H9 (cell line): ENCODE measurements around the gene PDE4B. TPM values are rescaled to one million over a fixed set of nuclear protein-coding genes. Genes with fewer than 3 reads are reported as not detected.

Source experiments
- DNase-seq: peaks from one replicate; pipeline ENCODE4 v3.0.0-alpha.2; 2017
- H2AFZ ChIP-seq: one replicate; pipeline ENCODE4 v1.6.1; 2013; ENCODE audit warnings: mild to moderate bottlenecking, low read length, control low read depth, moderate library complexity
- H2AK5ac ChIP-seq: 2 replicates; pipeline ENCODE4 v1.6.1; 2013; ENCODE audit warnings: low read length, control low read depth, mixed read lengths; ENCODE audit not compliant: insufficient read length
- H2BK120ac ChIP-seq: one replicate; pipeline ENCODE4 v1.6.1; 2013; ENCODE audit warnings: low read depth, mild to moderate bottlenecking, low read length, control low read depth, inconsistent platforms; ENCODE audit not compliant: poor library complexity, severe bottlenecking
- H2BK12ac ChIP-seq: 2 replicates; pipeline ENCODE4 v1.6.1; 2013; ENCODE audit warnings: low read length, control low read depth, mixed read lengths, low read depth; ENCODE audit not compliant: insufficient read length
- H2BK15ac ChIP-seq: 2 replicates; pipeline ENCODE4 v1.6.1; 2013; ENCODE audit warnings: low read depth, low read length, control low read depth
- H2BK20ac ChIP-seq: one replicate; pipeline ENCODE4 v1.6.1; 2013; ENCODE audit warnings: low read depth, mild to moderate bottlenecking, low read length, control low read depth, inconsistent platforms; ENCODE audit not compliant: poor library complexity, severe bottlenecking
- H2BK5ac ChIP-seq: 2 replicates; pipeline ENCODE4 v1.6.1; 2013; ENCODE audit warnings: low read length, control low read depth, mixed read lengths; ENCODE audit not compliant: insufficient read length
- H3K14ac ChIP-seq: 2 replicates; pipeline ENCODE4 v1.6.1; 2013; ENCODE audit warnings: low read length, control low read depth; ENCODE audit not compliant: insufficient read depth
- H3K18ac ChIP-seq: 2 replicates; pipeline ENCODE4 v1.6.1; 2013; ENCODE audit warnings: low read depth, mild to moderate bottlenecking, mixed read lengths, low read length, control low read depth; ENCODE audit not compliant: insufficient read length
- H3K23ac ChIP-seq: 2 replicates; pipeline ENCODE4 v1.6.1; 2013; ENCODE audit warnings: low read length, control low read depth, mixed read lengths, low read depth; ENCODE audit not compliant: insufficient read length
- H3K23me2 ChIP-seq: 2 replicates; pipeline ENCODE4 v1.6.1; 2013; ENCODE audit warnings: low read depth, mild to moderate bottlenecking, mixed read lengths, low read length, control low read depth; ENCODE audit not compliant: insufficient read length, poor library complexity, severe bottlenecking
- H3K27ac ChIP-seq: 2 replicates; pipeline ENCODE4 v1.5.1; 2013; ENCODE audit warnings: low read length, control low read depth, mixed read lengths, low read depth; ENCODE audit not compliant: insufficient read length
- H3K27me3 ChIP-seq: 2 replicates; pipeline ENCODE4 v1.6.1; 2013; ENCODE audit warnings: low read length, control low read depth, inconsistent platforms; ENCODE audit not compliant: insufficient read depth
- H3K4ac ChIP-seq: 2 replicates; pipeline ENCODE4 v1.6.1; 2013; ENCODE audit warnings: low read depth, mild to moderate bottlenecking, control low read depth, inconsistent platforms, low read length, moderate library complexity
- H3K4me1 ChIP-seq: 2 replicates; pipeline ENCODE4 v1.6.1; 2013; ENCODE audit warnings: low read length, control low read depth, inconsistent platforms; ENCODE audit not compliant: insufficient read depth
- H3K4me2 ChIP-seq: 2 replicates; pipeline ENCODE4 v1.6.1; 2013; ENCODE audit warnings: low read length, control low read depth, mixed read lengths; ENCODE audit not compliant: insufficient read length, insufficient read depth
- H3K56ac ChIP-seq: 2 replicates; pipeline ENCODE4 v1.6.1; 2013; ENCODE audit warnings: low read depth, mild to moderate bottlenecking, mixed read lengths, low read length, control low read depth; ENCODE audit not compliant: insufficient read length
- H3K79me1 ChIP-seq: 2 replicates; pipeline ENCODE4 v1.6.1; 2013; ENCODE audit warnings: low read depth, mild to moderate bottlenecking, moderate library complexity, low read length, control low read depth, inconsistent platforms; ENCODE audit not compliant: insufficient read depth, poor library complexity, severe bottlenecking
- H3K79me2 ChIP-seq: 2 replicates; pipeline ENCODE4 v1.6.1; 2013; ENCODE audit warnings: low read length, control low read depth, inconsistent platforms; ENCODE audit not compliant: insufficient read depth
- H3K9ac ChIP-seq: 2 replicates; pipeline ENCODE4 v1.6.1; 2013; ENCODE audit warnings: low read length, control low read depth, mixed read lengths; ENCODE audit not compliant: insufficient read length; ENCODE audit errors: extremely low read depth
- H3K9me3 ChIP-seq: one replicate; pipeline ENCODE4 v1.6.1; 2013; ENCODE audit warnings: low read depth, low read length, inconsistent platforms; ENCODE audit not compliant: control insufficient read depth
- H3T11ph ChIP-seq: one replicate; pipeline ENCODE4 v1.6.1; 2013; ENCODE audit warnings: mild to moderate bottlenecking, low read length, control low read depth, inconsistent platforms
- H4K20me1 ChIP-seq: one replicate; pipeline ENCODE4 v1.6.1; 2013; ENCODE audit not compliant: control insufficient read depth, insufficient read length, insufficient read depth
- H4K5ac ChIP-seq: 2 replicates; pipeline ENCODE4 v1.6.1; 2013; ENCODE audit warnings: low read depth, mild to moderate bottlenecking, mixed read lengths, low read length, control low read depth; ENCODE audit not compliant: insufficient read length
- H4K8ac ChIP-seq: replicated peaks from 2 replicates; pipeline ENCODE4 v1.6.1; 2013; ENCODE audit warnings: low read length, control low read depth, mixed read lengths, low read depth; ENCODE audit not compliant: insufficient read length
- H4K91ac ChIP-seq: 2 replicates; pipeline ENCODE4 v1.6.1; 2013; ENCODE audit warnings: low read depth, mild to moderate bottlenecking, moderate library complexity, mixed read lengths, low read length, control low read depth; ENCODE audit not compliant: insufficient read length
- H3K27ac Mint-ChIP-seq, 3 experiments: 2 replicates in 2 of 3; 3 replicates in 1 of 3; pipeline ENCODE4 v1.8.0; 2020 to 2021; ENCODE audit warnings: mixed read lengths in 3 of 3, mild to moderate bottlenecking in 1 of 3, moderate library complexity in 1 of 3
- H3K27me3 Mint-ChIP-seq: 2 replicates; pipeline ENCODE4 v1.8.0; 2021; ENCODE audit warnings: low read depth, mild to moderate bottlenecking, moderate library complexity, mixed read lengths
- H3K36me3 Mint-ChIP-seq, 3 experiments: 2 replicates in 2 of 3; 3 replicates in 1 of 3; pipeline ENCODE4 v1.8.0; 2020 to 2021; ENCODE audit warnings: low read depth in 3 of 3, mixed read lengths in 3 of 3; ENCODE audit not compliant: insufficient read depth in 1 of 3
- H3K4me1 Mint-ChIP-seq, 2 experiments: 2 replicates each; pipeline ENCODE4 v1.8.0; 2020; ENCODE audit warnings: mixed read lengths in 2 of 2
- H3K4me3 Mint-ChIP-seq, 2 experiments: 2 replicates in 1 of 2; 3 replicates in 1 of 2; pipeline ENCODE4 v1.8.0; 2020 to 2021; ENCODE audit warnings: mild to moderate bottlenecking in 2 of 2, mixed read lengths in 2 of 2, moderate library complexity in 1 of 2
- H3K9me3 Mint-ChIP-seq, 2 experiments: 2 replicates in 1 of 2; 3 replicates in 1 of 2; pipeline ENCODE4 v1.8.0; 2020; ENCODE audit warnings: mild to moderate bottlenecking in 2 of 2, mixed read lengths in 2 of 2, moderate library complexity in 1 of 2
- CTCF ChIP-seq: fragments of 200-600 bp; sonication (generic); conservative IDR thresholded peaks from 3 replicates; pipeline ENCODE4 v1.8.0; 2021; ENCODE audit warnings: antibody characterized with exemption, mild to moderate bottlenecking
- WGBS: extraction: QIAGEN DNeasy Blood & Tissue Kit; methylation state at CpG from one replicate; pipeline ENCODE4 v1.1.7; 2013; ENCODE audit warnings: missing lambda C conversion rate, low lambda C conversion rate, mixed read lengths; ENCODE audit not compliant: insufficient read length; ENCODE audit errors: extremely low coverage; 5-methylcytosine and 5-hydroxymethylcytosine counted together
- total RNA-seq: library from RNA; stranded (reverse); gene quantifications from 2 replicates; pipeline ENCODE4 v1.2.1, GENCODE V29; 2021

Gene PDE4B
- total RNA-seq, 1 experiment from 2014 or later, result 19.8 TPM

GRCh38 chr1:65959896-65960567 is 167.3 kb downstream of the PDE4B start:
- Histone ChIP-seq H4K91ac (no peak overlapping the region), H3K9me3 (no peaks in the 10 kb centered on the region)

More at GRCh38 chr1:65959896-65960567, 167.3 kb downstream of the PDE4B start:
- TF ChIP-seq CTCF, result no peak
- Histone ChIP-seq H2BK5ac (no peak overlapping the region), H4K8ac (no peak overlapping the region), H2AFZ (no peak overlapping the region), H3K4ac (no peak overlapping the region), H3K14ac (no peak overlapping the region), H2BK15ac (no peak overlapping the region), H3K79me2 (no peaks in the 10 kb centered on the region), H2AK5ac (no peak overlapping the region), H3T11ph (no peak overlapping the region), H3K23ac (no peak overlapping the region), H3K27me3 (no peaks in the 10 kb centered on the region), H3K23me2 (no peaks in the 10 kb centered on the region), H3K56ac (no peak overlapping the region), H3K4me1 (no peaks in the 10 kb centered on the region), H2BK12ac (no peak overlapping the region), H3K79me1 (no peaks in the 10 kb centered on the region), H4K20me1 (no peaks in the 10 kb centered on the region), H2BK20ac (no peak overlapping the region), H3K4me2 (no peak overlapping the region), H3K9ac (no peak overlapping the region), H3K18ac (no peak overlapping the region), H4K5ac (no peak overlapping the region), H3K27ac (no peak overlapping the region), H2BK120ac (no peak overlapping the region)
- Mint-ChIP-seq H3K27me3 (no peaks in the 10 kb centered on the region), H3K36me3 (no peaks in the 10 kb centered on the region), H3K4me1 (no peaks in the 10 kb centered on the region), H3K27ac (no peak overlapping the region), H3K4me3 (no peak overlapping the region), H3K9me3 (no peaks in the 10 kb centered on the region)
- WGBS, result no CpG with 5 or more reads among the region's 7 CpGs
- no peak for DNase-seq
